Measurements from ENCODE around the gene CFAP157. TPM values are rescaled to one million over a fixed set of nuclear protein-coding genes. Genes with fewer than 3 reads are reported as not detected.

Gene CFAP157
- total RNA-seq, 1 donor from 2014 or later: 8.0 TPM

GRCh38 chr9:127707766-127708165, 978 bp downstream of the CFAP157 start:
- Mint-ChIP-seq H3K9me3 (no peaks in the 10 kb centered on the region), H3K27ac (no peak overlapping the region), H3K4me1 (ENCODE audit: unreplicated experiment) (peaks cover 15% of the 10 kb centered on the region), H3K27me3 (no peaks in the 10 kb centered on the region), H3K4me3 (no peak overlapping the region), H3K36me3 (no peaks in the 10 kb centered on the region)
- no peak for TF ChIP-seq CTCF (conservative IDR thresholded peaks at IDR 0.05)
- no peak for DNase-seq (ENCODE audit: extremely low spot score, unreplicated experiment)

GRCh38 chr9:127708952-127709587, 2.3 kb downstream of the CFAP157 start:
- peaks cover 15% of the 10 kb centered on the region for H3K4me1 Mint-ChIP-seq (ENCODE audit: unreplicated experiment)
- DNase-seq (ENCODE audit: extremely low spot score, unreplicated experiment): no peak
- H3K36me3 Mint-ChIP-seq: no peaks in the 10 kb centered on the region
- no peak for TF ChIP-seq CTCF (conservative IDR thresholded peaks at IDR 0.05)
- no peak overlapping the region for H3K27ac Mint-ChIP-seq
- H3K4me3 Mint-ChIP-seq: no peak overlapping the region
- H3K9me3 Mint-ChIP-seq: no peaks in the 10 kb centered on the region
- H3K27me3 Mint-ChIP-seq: no peaks in the 10 kb centered on the region

GRCh38 chr9:127710204-127710783, 3.5 kb downstream of the CFAP157 start:
- H3K4me1 Mint-ChIP-seq (ENCODE audit: unreplicated experiment): peaks cover 13% of the 10 kb centered on the region
- no peak overlapping the region for H3K27ac Mint-ChIP-seq
- no peak for TF ChIP-seq CTCF (conservative IDR thresholded peaks at IDR 0.05)
- no peaks in the 10 kb centered on the region for H3K27me3 Mint-ChIP-seq
- H3K4me3 Mint-ChIP-seq: no peak overlapping the region
- H3K9me3 Mint-ChIP-seq: no peaks in the 10 kb centered on the region
- no peaks in the 10 kb centered on the region for H3K36me3 Mint-ChIP-seq
- no peak for DNase-seq (ENCODE audit: extremely low spot score, unreplicated experiment)

- Mint-ChIP-seq H3K4me1 (ENCODE audit: unreplicated experiment) (peaks cover 17% of the 10 kb centered on the region), H3K4me3 (peak overlapping the region; percentile 32), H3K9me3 (no peaks in the 10 kb centered on the region), H3K36me3 (no peaks in the 10 kb centered on the region), H3K27me3 (peaks cover 3% of the 10 kb centered on the region), H3K27ac (peak overlapping the region; percentile 39)
- no peak for DNase-seq (ENCODE audit: extremely low spot score, unreplicated experiment)
- TF ChIP-seq CTCF (conservative IDR thresholded peaks at IDR 0.05): no peak
These were observed 4.5 kb downstream of the CFAP157 start for GRCh38 chr9:127711226-127711701.

- Mint-ChIP-seq H3K27me3 (peaks cover 3% of the 10 kb centered on the region), H3K36me3 (no peaks in the 10 kb centered on the region), H3K27ac (peak overlapping the region; percentile 39), H3K4me1 (ENCODE audit: unreplicated experiment) (peaks cover 15% of the 10 kb centered on the region), H3K4me3 (peak overlapping the region; percentile 31), H3K9me3 (no peaks in the 10 kb centered on the region)
- TF ChIP-seq CTCF (conservative IDR thresholded peaks at IDR 0.05): no peak
- no peak for DNase-seq (ENCODE audit: extremely low spot score, unreplicated experiment)
These were observed 5.1 kb downstream of the CFAP157 start for GRCh38 chr9:127711831-127712274.

All from type B pancreatic cell (in vitro differentiated cells).